Right atrium auricular region (tissue), 2 donors: ENCODE results near the gene GDNF. TPM values are rescaled to one million over a fixed set of nuclear protein-coding genes. Genes with fewer than 3 reads are reported as not detected.

Experiments used
- DNase-seq: peaks from one replicate; pipeline ENCODE4 v3.0.0-alpha.2; 2019; ENCODE audit warnings: low spot score
- H3K27ac ChIP-seq, 2 donors: fragments of 200-600 bp; sonication (generic); 1 replicate in 1 of 2; 2 replicates in 1 of 2; pipeline ENCODE4 v1.5.1; 2016 to 2019
- H3K27me3 ChIP-seq, 2 donors: fragments of 200-600 bp; sonication (generic); one replicate each; pipeline versions ENCODE4 v1.5.1 to v1.6.0; 2017 to 2019
- H3K36me3 ChIP-seq: fragments of 200-600 bp; sonication (generic); one replicate; pipeline ENCODE4 v1.5.1; 2016
- H3K4me1 ChIP-seq, 2 donors: fragments of 200-600 bp; sonication (generic); one replicate each; pipeline versions ENCODE4 v1.5.1 to v1.6.0; 2017 to 2019
- H3K4me3 ChIP-seq, 2 donors: fragments of 200-600 bp; sonication (generic); 1 replicate in 1 of 2; 2 replicates in 1 of 2; pipeline ENCODE4 v1.5.1; 2017 to 2019; ENCODE audit warnings: mild to moderate bottlenecking in 1 of 2, moderate library complexity in 1 of 2
- H3K9me3 ChIP-seq, 2 donors: fragments of 200-600 bp; sonication (generic); one replicate each; pipeline ENCODE4 v1.5.1; 2019
- total RNA-seq, 2 donors: library from RNA; depleted of rRNA; stranded (reverse); fragments of >200 nt; gene quantifications; one replicate each; pipeline ENCODE4 v1.1.0, GENCODE V29; 2016
- TF ChIP-seq, protein P1 (sequence below), 2 donors: fragments of 200-600 bp; sonication (generic); IDR thresholded peaks; one replicate each; pipeline ENCODE4 v1.5.1; 2019; ENCODE audit warnings: antibody characterized with exemption in 2 of 2

GDNF gene
- total RNA-seq, 2 donors from 2014 or later = 0.19 to 0.31 TPM

DNA sequence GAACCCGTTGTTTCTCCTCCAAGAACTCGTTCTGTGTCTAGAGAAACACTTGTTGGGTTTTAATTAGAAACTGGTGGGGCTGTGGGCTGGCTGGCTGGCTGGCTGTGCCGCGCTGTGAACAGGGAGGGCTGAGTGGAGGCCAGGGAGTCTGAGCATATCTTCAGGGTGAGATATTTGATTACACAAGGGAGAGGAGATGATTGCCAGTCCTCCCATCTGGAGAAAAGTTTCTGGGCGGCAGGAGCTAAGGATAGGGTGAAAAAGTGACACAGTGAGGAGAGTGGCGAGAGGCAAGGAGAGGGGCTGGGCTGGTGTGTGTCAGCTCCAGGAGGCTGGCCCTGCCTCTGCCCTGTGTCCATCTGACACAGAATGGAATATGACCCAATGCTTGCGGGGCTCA is 63.0 kb downstream of the GDNF start:
- H3K9me3 ChIP-seq = peaks cover 0 to 12% of the 10 kb centered on the region in 2 donors
- H3K36me3 ChIP-seq = no peaks in the 10 kb centered on the region
- H3K4me3 ChIP-seq = no peak overlapping the region
- TF ChIP-seq, protein P1, sequence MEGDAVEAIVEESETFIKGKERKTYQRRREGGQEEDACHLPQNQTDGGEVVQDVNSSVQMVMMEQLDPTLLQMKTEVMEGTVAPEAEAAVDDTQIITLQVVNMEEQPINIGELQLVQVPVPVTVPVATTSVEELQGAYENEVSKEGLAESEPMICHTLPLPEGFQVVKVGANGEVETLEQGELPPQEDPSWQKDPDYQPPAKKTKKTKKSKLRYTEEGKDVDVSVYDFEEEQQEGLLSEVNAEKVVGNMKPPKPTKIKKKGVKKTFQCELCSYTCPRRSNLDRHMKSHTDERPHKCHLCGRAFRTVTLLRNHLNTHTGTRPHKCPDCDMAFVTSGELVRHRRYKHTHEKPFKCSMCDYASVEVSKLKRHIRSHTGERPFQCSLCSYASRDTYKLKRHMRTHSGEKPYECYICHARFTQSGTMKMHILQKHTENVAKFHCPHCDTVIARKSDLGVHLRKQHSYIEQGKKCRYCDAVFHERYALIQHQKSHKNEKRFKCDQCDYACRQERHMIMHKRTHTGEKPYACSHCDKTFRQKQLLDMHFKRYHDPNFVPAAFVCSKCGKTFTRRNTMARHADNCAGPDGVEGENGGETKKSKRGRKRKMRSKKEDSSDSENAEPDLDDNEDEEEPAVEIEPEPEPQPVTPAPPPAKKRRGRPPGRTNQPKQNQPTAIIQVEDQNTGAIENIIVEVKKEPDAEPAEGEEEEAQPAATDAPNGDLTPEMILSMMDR (IDR thresholded peaks at IDR 0.05) = no peak
- no peak overlapping the region for H3K27ac ChIP-seq
- H3K4me1 ChIP-seq = no peaks in the 10 kb centered on the region
- H3K27me3 ChIP-seq = no peaks in the 10 kb centered on the region
- no peak for DNase-seq

DNA sequence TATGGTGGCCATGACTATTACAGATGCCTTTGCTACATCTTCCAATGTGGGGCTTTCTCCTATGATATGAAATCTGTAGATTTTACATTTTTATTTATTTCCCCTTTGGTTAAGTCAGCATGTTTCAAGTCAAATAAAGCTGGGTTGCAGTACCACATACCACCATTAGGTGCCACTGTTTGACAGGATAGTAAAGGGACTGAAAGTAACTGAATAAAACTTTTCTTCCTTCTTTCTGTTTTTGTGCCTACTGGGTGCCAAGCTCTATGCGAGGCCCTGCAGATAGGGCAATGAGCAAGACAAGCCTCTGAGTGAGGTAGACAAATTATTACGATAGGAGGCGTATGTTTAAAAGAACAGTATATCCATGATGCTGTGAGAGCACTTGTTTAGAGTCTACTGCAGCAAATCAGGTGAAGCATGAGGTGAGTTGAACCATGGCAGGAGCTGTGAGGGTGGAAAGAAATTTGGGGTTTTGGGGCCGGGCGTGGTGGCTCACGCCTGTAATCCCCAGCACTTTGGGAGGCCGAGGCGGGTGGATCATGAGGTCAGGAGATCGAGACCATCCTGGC is 64.8 kb downstream of the GDNF start:
- H3K27ac ChIP-seq = no peak overlapping the region
- TF ChIP-seq, protein P1 (IDR thresholded peaks at IDR 0.05) = peak in 1 of 2 donors; percentile 52
- DNase-seq = no peak
- H3K9me3 ChIP-seq = peaks cover 0 to 12% of the 10 kb centered on the region in 2 donors
- no peaks in the 10 kb centered on the region for H3K27me3 ChIP-seq
- no peaks in the 10 kb centered on the region for H3K4me1 ChIP-seq
- H3K36me3 ChIP-seq = no peaks in the 10 kb centered on the region
- H3K4me3 ChIP-seq = no peak overlapping the region

DNA sequence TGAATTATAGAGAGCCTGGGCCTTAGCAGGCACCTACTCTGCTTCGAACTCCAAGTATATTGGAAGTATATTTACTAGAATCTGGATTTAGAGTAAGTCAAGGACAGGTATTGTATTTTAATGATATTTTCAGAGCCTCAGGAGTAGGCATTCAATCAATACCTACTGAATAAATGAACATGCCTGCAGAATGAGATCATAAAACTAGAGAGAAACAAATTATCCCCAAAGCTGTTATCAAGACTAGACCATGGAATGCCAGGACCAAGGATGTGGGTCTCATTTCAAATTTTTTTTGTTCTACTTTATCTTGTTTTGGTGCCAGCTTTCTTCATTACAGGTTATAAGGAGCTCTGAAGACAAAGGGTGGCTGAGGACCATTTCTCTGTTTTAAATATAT is 66.0 kb downstream of the GDNF start:
- peaks cover 0 to 12% of the 10 kb centered on the region in 2 donors for H3K9me3 ChIP-seq
- no peak for DNase-seq
- no peak overlapping the region for H3K27ac ChIP-seq
- H3K4me3 ChIP-seq = no peak overlapping the region
- H3K36me3 ChIP-seq = no peaks in the 10 kb centered on the region
- H3K27me3 ChIP-seq = no peaks in the 10 kb centered on the region
- H3K4me1 ChIP-seq = no peaks in the 10 kb centered on the region
- TF ChIP-seq, protein P1 (IDR thresholded peaks at IDR 0.05) = no peak

DNA sequence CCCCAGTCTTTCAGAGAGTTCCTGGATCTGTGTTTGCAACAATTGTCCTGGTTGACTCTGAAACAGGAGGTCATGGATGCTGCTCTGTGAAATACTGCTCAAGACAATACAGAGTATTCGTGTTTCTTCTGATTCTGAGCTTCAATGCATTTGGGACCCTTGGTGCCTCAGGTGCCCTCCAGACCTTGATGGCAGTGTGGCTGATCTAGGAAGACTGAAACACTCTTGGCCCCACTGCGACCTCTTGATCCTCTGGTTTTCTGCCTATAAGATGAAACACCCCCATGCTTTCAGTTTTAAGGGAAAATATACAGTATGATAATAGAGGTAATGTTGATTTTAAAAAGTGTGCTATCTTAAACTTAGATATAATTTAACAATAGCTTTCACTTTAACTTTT is 67.6 kb downstream of the GDNF start:
- H3K4me1 ChIP-seq = no peaks in the 10 kb centered on the region
- H3K27ac ChIP-seq = no peak overlapping the region
- no peaks in the 10 kb centered on the region for H3K27me3 ChIP-seq
- no peak overlapping the region for H3K4me3 ChIP-seq
- H3K9me3 ChIP-seq = peaks cover 0 to 12% of the 10 kb centered on the region in 2 donors
- TF ChIP-seq, protein P1 (IDR thresholded peaks at IDR 0.05) = no peak
- DNase-seq = no peak
- H3K36me3 ChIP-seq = no peaks in the 10 kb centered on the region

DNA sequence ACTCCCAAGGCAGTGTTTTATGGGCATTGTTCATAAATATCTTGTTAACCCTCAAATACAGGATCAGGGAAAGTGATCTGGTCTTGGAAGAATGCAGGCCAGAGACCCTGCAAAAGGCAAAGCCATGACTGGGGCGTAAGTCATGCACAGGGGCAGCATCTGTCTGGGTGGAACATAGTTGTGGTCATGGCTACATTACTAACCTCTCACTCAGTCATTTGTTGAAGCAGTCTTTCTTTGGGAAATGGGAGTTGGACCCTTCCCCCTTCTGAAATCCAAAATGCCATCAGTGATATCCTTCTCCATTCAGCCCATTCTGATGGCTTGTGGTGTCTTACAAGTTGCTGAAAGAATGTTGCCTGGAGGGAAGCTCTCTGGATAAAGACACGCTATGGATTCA is 68.1 kb downstream of the GDNF start:
- TF ChIP-seq, protein P1 (IDR thresholded peaks at IDR 0.05) = no peak
- Histone ChIP-seq H3K9me3 (peaks cover 0 to 12% of the 10 kb centered on the region in 2 donors), H3K4me1 (no peaks in the 10 kb centered on the region), H3K27ac (no peak overlapping the region), H3K36me3 (no peaks in the 10 kb centered on the region), H3K27me3 (no peaks in the 10 kb centered on the region), H3K4me3 (no peak overlapping the region)
- DNase-seq = no peak

DNA sequence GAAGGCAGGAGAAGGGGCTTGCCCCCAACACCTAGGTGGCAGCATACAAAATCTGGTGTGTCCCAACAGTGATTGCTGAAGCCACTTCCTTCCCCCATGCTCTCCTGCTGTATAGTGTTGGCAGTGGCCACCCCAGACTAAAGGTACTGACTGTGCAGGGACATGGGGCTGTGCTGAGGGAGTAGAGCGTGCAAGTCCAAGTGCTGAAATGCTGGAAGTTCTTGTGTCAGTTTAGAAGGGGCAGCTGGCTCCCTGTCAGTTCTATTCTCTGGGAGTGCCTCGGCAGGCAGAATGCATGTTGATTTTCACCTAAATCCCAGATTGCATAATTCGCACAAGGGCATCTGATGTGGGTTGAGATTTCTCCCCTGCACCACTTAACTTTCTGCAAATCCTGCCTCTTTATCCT is 68.6 kb downstream of the GDNF start:
- no peaks in the 10 kb centered on the region for H3K27me3 ChIP-seq
- H3K9me3 ChIP-seq = peaks cover 0 to 12% of the 10 kb centered on the region in 2 donors
- no peaks in the 10 kb centered on the region for H3K4me1 ChIP-seq
- H3K4me3 ChIP-seq = no peak overlapping the region
- DNase-seq = no peak
- TF ChIP-seq, protein P1 (IDR thresholded peaks at IDR 0.05) = no peak
- no peak overlapping the region for H3K27ac ChIP-seq
- no peaks in the 10 kb centered on the region for H3K36me3 ChIP-seq
